GM12878 (cell line): ENCODE measurements around the gene SYNM. TPM values are rescaled to one million over a fixed set of nuclear protein-coding genes. Genes with fewer than 3 reads are reported as not detected.

Experiments used
- ATAC-seq: fragments of 200-7000 bp; cut with Tn5 transposase; 3 replicates; pipeline ENCODE4 v1.9.1; 2020; ENCODE audit warnings: mild to moderate bottlenecking, moderate library complexity
- BruUV-seq: library from RNA; stranded (reverse); fragments of 400-500 nt; replicated peaks from 2 replicates; lab custom pipeline; 2021; lab: Mats Ljungman, UMichigan
- CTCF ChIA-PET: fragments of 300-600 bp; sonication (Branson Sonifier 250); formaldehyde crosslinking; extraction: SDS; loops from one replicate; lab custom pipeline; 2021; ENCODE audit warnings: inconsistent platforms; lab: Yijun Ruan, JAX
- POLR2A ChIA-PET: fragments of 350-600 bp; formaldehyde crosslinking; extraction: SDS; loops from one replicate; lab custom pipeline; 2021; ENCODE audit warnings: inconsistent platforms; lab: Charles Lee
- RAD21 ChIA-PET: fragments of 300-600 bp; sonication (Branson Sonifier 250); formaldehyde crosslinking; loops from one replicate; lab custom pipeline; 2023; ENCODE audit warnings: antibody characterized with exemption; ENCODE audit not compliant: unreplicated experiment; lab: Charles Lee
- SMC1A ChIA-PET: fragments of 300-600 bp; sonication (Branson Sonifier 250); formaldehyde crosslinking; loops from one replicate; lab custom pipeline; 2023; ENCODE audit not compliant: unreplicated experiment, uncharacterized antibody; lab: Charles Lee
- DNase-seq: peaks from one replicate; pipeline ENCODE4 v3.0.0-alpha.2; 2011; ENCODE audit warnings: low read depth, low spot score
- FAIRE-seq: peaks from 3 replicates; lab custom pipeline; 2011; peaks lifted over from hg19 to GRCh38; lab: Jason Lieb, UNC
- H2AFZ ChIP-seq: 2 replicates; pipeline ENCODE4 v1.6.0; 2011; ENCODE audit warnings: low read depth, low read length, control low read depth; ENCODE audit not compliant: control insufficient read depth
- H3K27ac ChIP-seq: 2 replicates; pipeline ENCODE4 v1.5.1; 2011; ENCODE audit warnings: control low read depth; ENCODE audit not compliant: control insufficient read depth, insufficient read depth
- H3K27me3 ChIP-seq, 2 experiments: replicated peaks in 1 of 2; 2 replicates each; pipeline versions ENCODE4 v1.6.0 to v1.6.1; 2011; ENCODE audit warnings: low read length in 1 of 2; ENCODE audit not compliant: control insufficient read depth in 2 of 2, insufficient read depth in 2 of 2
- H3K36me3 ChIP-seq, 2 experiments: 2 replicates each; pipeline ENCODE4 v1.5.1; 2011; ENCODE audit warnings: low read length in 1 of 2; ENCODE audit not compliant: control insufficient read depth in 2 of 2, insufficient read depth in 2 of 2
- H3K4me1 ChIP-seq: 2 replicates; pipeline ENCODE4 v1.6.1; 2011; ENCODE audit warnings: mild to moderate bottlenecking, low read length, moderate library complexity, mixed read lengths; ENCODE audit not compliant: control insufficient read depth, insufficient read depth
- H3K4me2 ChIP-seq: 2 replicates; pipeline ENCODE4 v1.6.0; 2011; ENCODE audit warnings: control low read depth; ENCODE audit not compliant: control insufficient read depth, insufficient read depth
- H3K4me3 ChIP-seq: fragments of 200-600 bp; sonication (generic); 2 replicates; pipeline ENCODE4 v1.5.1; 2016
- H3K79me2 ChIP-seq: 2 replicates; pipeline ENCODE4 v1.6.0; 2011; ENCODE audit warnings: low read length; ENCODE audit not compliant: control insufficient read depth, insufficient read depth
- H3K9ac ChIP-seq: 2 replicates; pipeline ENCODE4 v1.8.0; 2011; ENCODE audit warnings: low read length, control low read depth, mixed read lengths; ENCODE audit not compliant: control insufficient read depth, insufficient read depth
- H3K9me3 ChIP-seq: replicated peaks from 3 replicates; pipeline ENCODE4 v1.5.1; 2011; ENCODE audit warnings: mild to moderate bottlenecking, low read length; ENCODE audit not compliant: control insufficient read depth, insufficient read depth
- H4K20me1 ChIP-seq: 2 replicates; pipeline ENCODE4 v1.6.0; 2011; ENCODE audit not compliant: control insufficient read depth, insufficient read depth
- IKZF1 ChIP-seq: fragments of 450-650 bp; conservative IDR thresholded peaks from 2 replicates; pipeline ENCODE4 v1.6.1; 2017; ENCODE audit warnings: antibody characterized with exemption, mild to moderate bottlenecking
- KLF5 ChIP-seq: fragments of 450-650 bp; IDR thresholded peaks from 2 replicates; pipeline ENCODE4 v1.6.1; 2014; ENCODE audit warnings: mild to moderate bottlenecking; ENCODE audit not compliant: partially characterized antibody
- RBBP5 ChIP-seq: fragments of 200-600 bp; sonication (generic); conservative IDR thresholded peaks from 2 replicates; pipeline ENCODE4 v1.6.1; 2016
- ZNF274 ChIP-seq: IDR thresholded peaks from one replicate; pipeline ENCODE4 v1.8.0; 2011; ENCODE audit not compliant: insufficient read length, insufficient read depth
- ZNF384 ChIP-seq: IDR thresholded peaks from 2 replicates; pipeline ENCODE4 v1.6.1; 2012; ENCODE audit warnings: low read depth, mild to moderate bottlenecking, low read length, improper control_type of control experiment, borderline replicate concordance
- WGBS: methylation state at CpG from one replicate; pipeline ENCODE4 v1.1.6; 2016; ENCODE audit warnings: low lambda C conversion rate; ENCODE audit not compliant: insufficient replicate concordance, insufficient coverage; ENCODE audit errors: missing lambda C conversion rate; 5-methylcytosine and 5-hydroxymethylcytosine counted together
- in situ Hi-C: fragments of 300-500 bp; cut with MboI; formaldehyde crosslinking; loops from 9 replicates; pipeline ENCODE4 v1.14.3; 2018; ENCODE audit warnings: mixed read lengths
- intact Hi-C: fragments of 100-400 bp; cut with micrococcal nuclease; formaldehyde crosslinking; loops from one replicate; pipeline ENCODE4 v1.14.2; 2022; ENCODE audit not compliant: unreplicated experiment
- polyA plus RNA-seq, 11 experiments: library from polyadenylated mRNA; depleted of rRNA in 4 of 11; unstranded in 6 of 11; stranded (reverse) in 5 of 11; fragments of >200 nt; fragmentation: Nextera tagmentation in 4 of 11; fragmentation: Illumina TruSeq in 1 of 11; extraction: Ambion mirVana in 4 of 11; extraction: Trizol in 1 of 11; gene quantifications; 1 replicate in 1 of 11; 2 replicates in 10 of 11; pipeline versions ENCODE4 v1.2.1 to v1.2.3, GENCODE V29; 2011 to 2016; ENCODE audit warnings: inconsistent platforms in 2 of 11, missing spikeins in 2 of 11, low read depth in 1 of 11
- total RNA-seq, 4 experiments: library from RNA; depleted of rRNA in 3 of 4; stranded (reverse); fragments of >200 nt in 3 of 4; fragmentation: Illumina TruSeq in 1 of 4; extraction: Trizol in 1 of 4; gene quantifications; 2 replicates each; pipeline versions ENCODE4 v1.2.1 to v1.2.3, GENCODE V29; 2013 to 2021
- TF ChIP-seq, protein P1 (sequence below): fragments of 450-650 bp; IDR thresholded peaks from 2 replicates; pipeline ENCODE4 v1.6.1; 2017; ENCODE audit warnings: low read depth, mild to moderate bottlenecking, moderate library complexity
- TF ChIP-seq, protein P2 (sequence below): IDR thresholded peaks from 2 replicates; pipeline ENCODE4 v1.6.1; 2012; ENCODE audit warnings: low read depth, low read length, improper control_type of control experiment

Gene SYNM
- total and polyA plus RNA-seq, 10 of the 15 experiments (the other 5 are each of a cell fraction or from before 2014, with no cell fraction given) = 0.05 to 1.1 (median 0.89) TPM; not detected in 1

DNA sequence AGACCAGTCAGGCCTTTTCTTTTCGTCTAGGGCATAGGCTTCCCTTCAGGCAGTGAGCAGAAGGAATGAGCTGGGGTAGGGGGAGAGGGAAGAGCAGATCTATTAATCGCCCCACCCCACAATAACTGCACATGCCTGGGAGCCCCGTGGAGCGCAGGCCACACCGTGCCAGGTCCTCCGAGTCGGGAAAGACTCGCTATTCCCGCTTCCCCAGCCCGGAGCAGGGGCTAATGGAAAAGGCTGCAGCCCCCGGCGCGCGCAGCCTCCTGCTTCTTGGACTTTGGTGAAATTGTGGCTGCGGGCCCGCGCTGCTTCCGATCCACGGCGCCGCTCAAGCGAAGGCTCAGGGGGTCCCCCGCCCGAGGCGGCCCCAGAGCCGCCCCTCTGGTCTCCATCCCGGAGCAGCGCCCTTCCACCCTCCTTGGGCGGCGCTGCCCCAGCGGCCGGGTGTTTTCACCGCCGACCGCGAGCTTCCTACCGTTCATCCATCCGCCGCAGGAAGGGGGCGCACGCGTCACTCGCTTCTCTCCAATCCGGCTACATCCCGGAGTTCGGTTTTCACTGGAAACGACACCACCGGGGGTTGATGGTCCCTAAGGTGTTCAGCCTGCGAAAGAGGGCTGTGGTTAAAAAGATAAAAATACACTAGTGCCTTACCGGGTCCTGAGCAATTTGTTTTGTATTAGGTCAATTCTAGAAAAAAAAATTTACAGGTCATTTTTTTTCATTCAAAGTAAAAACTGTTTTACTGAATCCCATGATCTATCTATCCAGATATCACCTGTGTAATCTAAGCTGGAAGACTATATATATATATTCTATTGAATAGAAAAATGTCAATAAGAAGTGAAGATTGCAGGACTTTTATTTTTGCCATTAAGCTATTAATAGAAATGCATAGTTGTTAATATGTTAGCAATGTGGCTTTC lies 4.4 kb upstream of the SYNM start (continued):
- TF ChIP-seq, protein P1, sequence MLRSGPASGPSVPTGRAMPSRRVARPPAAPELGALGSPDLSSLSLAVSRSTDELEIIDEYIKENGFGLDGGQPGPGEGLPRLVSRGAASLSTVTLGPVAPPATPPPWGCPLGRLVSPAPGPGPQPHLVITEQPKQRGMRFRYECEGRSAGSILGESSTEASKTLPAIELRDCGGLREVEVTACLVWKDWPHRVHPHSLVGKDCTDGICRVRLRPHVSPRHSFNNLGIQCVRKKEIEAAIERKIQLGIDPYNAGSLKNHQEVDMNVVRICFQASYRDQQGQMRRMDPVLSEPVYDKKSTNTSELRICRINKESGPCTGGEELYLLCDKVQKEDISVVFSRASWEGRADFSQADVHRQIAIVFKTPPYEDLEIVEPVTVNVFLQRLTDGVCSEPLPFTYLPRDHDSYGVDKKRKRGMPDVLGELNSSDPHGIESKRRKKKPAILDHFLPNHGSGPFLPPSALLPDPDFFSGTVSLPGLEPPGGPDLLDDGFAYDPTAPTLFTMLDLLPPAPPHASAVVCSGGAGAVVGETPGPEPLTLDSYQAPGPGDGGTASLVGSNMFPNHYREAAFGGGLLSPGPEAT = 0 out of 2 replicates have a peak, but pooled peaks have one; percentile 23
- TF ChIP-seq, protein P2, sequence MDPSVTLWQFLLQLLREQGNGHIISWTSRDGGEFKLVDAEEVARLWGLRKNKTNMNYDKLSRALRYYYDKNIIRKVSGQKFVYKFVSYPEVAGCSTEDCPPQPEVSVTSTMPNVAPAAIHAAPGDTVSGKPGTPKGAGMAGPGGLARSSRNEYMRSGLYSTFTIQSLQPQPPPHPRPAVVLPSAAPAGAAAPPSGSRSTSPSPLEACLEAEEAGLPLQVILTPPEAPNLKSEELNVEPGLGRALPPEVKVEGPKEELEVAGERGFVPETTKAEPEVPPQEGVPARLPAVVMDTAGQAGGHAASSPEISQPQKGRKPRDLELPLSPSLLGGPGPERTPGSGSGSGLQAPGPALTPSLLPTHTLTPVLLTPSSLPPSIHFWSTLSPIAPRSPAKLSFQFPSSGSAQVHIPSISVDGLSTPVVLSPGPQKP = no peak
- TF ChIP-seq ZNF384 (0 out of 2 replicates have a peak, but pooled peaks have one; percentile 9), KLF5 (no peak), IKZF1 (peak; percentile 55), ZNF274 (no peak)

DNA sequence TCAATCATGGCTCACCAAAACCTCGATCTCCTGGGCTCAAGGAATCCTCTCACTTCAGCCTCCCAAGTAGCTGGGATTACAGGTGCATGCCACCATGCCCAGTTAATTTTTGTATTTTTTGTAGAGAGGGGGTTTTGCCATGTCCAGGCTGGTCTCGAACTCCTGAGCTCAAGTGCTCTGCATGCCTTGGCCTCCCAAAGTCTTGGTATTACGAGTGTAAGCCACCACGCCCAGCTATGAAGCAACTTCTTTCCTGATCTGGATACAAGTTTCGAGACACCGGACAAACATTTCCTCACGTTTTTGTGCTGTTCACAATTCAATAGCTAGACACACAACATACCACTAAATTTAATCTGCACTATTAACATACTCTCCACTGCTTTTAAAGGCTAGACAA lies 3.4 kb upstream of the SYNM start:
- Histone ChIP-seq H3K79me2 (no peaks in the 10 kb centered on the region), H3K36me3 (no peaks in the 10 kb centered on the region), H3K27ac (no peak overlapping the region), H3K4me3 (no peak overlapping the region), H3K4me2 (no peak overlapping the region), H2AFZ (no peak overlapping the region), H3K27me3 (peaks cover 0 to 15% of the 10 kb centered on the region in 2 experiments; a peak in 2 of 4 replicates), H3K9me3 (no peaks in the 10 kb centered on the region; the same call in 2 of the 3 replicates), H3K9ac (no peak overlapping the region), H3K4me1 (no peaks in the 10 kb centered on the region), H4K20me1 (no peaks in the 10 kb centered on the region)
- ATAC-seq (no peak), DNase-seq (no peak), FAIRE-seq (no peak)
- TF ChIP-seq RBBP5 = no peak
- BruUV-seq = no TSS peak
- ChIA-PET SMC1A (interaction anchor here (0.7 to 4.4 kb wide), 16 partner anchors 9 to 603 kb away, joined by 3 to 45 read pairs (median 4); no protein-coding TSS in a partner anchor), CTCF (interaction anchor here (0.6 to 6.7 kb wide), 32 partner anchors 9 to 655 kb away, joined by 3 to 111 read pairs (median 5); partner anchors contain the start of gene IGF1R), POLR2A (interaction anchor here (1.1 kb wide), 1 partner anchor 153 kb away, joined by 3 read pairs; no protein-coding TSS in a partner anchor), RAD21 (interaction anchor here (0.7 to 2.3 kb wide), 8 partner anchors 11 to 632 kb away, joined by 3 to 12 read pairs (median 6); partner anchors contain the start of gene LYSMD4)
- WGBS = 32% methylated on average over 7 of the region's 7 CpGs
- in situ Hi-C loops = loop anchor here (25.0 kb wide), 1 partner anchor 636 kb away; the partner anchor contains the start of gene LYSMD4
- intact Hi-C loops = loop anchor here (10.0 kb wide), 1 partner anchor 653 kb away; no protein-coding TSS in a partner anchor
